NOMO-1 treated with DMSO at 0.1 percent for 48 hours (cell line): ENCODE measurements around the gene SIL1.

Source experiments
- DNase-seq: peaks from one replicate; lab custom pipeline; 2025; ENCODE audit not compliant: unreplicated experiment; lab: John Stamatoyannopoulos, UW

The SIL1 gene

DNA sequence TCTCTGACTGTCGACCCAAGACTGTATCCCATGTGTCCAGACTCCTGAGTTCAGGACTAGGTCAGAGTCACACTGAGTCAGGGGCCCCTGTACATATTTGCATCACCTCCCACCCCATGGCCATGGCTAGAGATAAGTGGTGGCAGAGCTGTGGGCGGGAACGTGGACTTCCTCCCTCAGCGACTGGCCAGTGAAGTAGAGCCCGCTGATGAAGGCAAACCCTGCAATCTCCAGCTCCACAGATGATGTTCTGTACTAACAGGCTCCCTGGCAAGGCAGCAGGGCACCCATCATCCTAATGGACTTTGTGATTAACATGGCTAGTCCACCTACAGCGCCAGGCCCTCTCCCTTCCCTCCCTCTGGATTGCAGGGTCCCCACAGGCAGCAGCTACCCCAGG, 212.5 kb downstream of the SIL1 start:
- DNase-seq, result no peak

DNA sequence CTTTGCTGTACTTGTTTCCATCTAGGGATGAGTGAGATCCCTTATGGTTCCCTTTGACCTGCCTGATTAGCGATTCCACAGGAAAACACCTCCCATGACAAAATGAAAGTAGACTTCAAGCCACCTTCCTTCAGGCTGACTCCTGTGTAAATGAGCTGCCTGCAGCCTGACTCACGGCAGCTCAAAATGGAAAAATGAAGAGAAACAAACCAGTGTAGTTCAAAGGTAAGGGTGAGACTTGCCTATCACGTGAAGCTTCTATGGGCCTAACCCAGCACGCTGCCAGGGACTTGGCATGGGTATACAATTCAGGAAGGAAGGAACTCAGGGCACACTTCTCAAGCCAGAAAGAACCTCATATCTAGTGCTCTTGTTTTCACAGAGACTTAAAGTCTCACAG, 212.9 kb downstream of the SIL1 start:
- no peak for DNase-seq

DNA sequence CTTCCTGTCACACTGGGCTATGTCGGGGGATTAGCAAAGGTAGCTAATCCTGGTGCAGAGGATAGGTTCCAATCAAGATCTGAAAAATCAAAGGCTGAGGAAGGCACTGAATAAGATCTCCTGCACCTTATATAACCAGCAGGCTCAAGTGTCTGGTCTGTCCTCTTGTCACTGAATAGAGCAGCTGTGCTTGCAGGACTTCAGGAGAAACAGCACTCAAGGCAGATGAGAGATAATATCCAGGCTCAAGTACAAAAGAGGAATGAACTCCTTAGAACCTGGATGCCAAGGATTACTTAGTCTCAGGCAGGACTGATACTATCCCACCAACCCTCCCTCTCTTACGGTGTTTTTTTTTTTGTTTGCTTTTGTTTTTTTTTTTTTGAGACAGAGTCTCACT, 214.2 kb downstream of the SIL1 start:
- no peak for DNase-seq

DNA sequence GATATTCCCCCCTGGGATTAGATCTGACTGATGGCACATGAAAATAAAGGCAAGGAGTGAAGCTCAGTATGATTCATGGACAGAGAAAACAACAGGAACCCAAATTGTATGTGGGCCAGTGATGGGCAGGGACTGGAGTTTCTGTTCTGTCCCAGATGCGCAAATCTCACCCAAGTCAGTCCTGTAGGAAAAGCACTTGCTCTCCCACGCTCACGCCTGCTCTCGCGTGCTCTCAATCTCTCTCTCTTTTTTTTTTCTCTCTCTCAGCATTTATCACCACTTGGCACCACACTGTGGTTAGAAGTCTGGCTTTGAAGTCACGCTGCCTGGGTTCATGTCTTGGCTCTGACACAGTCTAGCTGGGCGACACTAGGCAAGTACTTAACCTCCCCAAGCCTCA, 216.6 kb downstream of the SIL1 start:
- no peak for DNase-seq

DNA sequence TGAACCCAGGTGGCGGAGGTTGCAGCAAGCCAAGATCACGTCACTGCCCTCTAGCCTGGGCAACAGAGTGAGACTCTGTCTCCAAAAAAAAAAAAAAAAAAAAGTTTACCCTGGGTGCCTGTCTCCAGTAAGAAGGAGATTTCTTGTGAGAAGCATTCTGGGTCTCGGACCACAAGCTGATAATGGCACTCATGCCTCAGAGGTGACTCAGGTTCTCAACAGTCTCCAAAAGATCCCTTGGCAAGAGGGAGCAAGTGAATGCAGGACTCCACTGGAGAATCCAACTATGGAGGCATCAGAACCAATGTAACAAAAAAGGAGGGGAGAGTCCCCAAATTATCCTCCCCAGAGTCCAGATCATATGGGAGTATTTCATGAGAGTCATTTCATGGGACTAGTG, 217.0 kb downstream of the SIL1 start:
- DNase-seq, result no peak

DNA sequence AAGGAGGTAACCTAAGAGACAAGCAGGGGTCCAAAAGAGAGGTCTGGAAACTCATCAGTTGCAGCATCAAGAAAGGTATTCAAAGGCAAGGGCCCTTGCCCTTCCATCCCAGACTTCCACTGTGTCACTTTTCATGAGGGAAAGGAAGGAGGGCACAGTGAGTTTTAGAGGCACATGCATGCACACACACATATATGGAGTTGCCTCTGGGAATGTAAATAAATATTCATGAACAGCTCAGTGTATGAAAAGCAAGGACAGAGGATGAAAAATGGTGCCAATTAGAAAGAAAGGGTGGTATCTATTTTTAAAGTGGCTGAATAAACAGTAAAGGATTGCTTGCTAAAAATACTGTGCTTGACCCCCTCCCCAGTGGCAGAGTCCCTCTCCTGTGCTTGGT, 217.7 kb downstream of the SIL1 start:
- DNase-seq, result no peak

DNA sequence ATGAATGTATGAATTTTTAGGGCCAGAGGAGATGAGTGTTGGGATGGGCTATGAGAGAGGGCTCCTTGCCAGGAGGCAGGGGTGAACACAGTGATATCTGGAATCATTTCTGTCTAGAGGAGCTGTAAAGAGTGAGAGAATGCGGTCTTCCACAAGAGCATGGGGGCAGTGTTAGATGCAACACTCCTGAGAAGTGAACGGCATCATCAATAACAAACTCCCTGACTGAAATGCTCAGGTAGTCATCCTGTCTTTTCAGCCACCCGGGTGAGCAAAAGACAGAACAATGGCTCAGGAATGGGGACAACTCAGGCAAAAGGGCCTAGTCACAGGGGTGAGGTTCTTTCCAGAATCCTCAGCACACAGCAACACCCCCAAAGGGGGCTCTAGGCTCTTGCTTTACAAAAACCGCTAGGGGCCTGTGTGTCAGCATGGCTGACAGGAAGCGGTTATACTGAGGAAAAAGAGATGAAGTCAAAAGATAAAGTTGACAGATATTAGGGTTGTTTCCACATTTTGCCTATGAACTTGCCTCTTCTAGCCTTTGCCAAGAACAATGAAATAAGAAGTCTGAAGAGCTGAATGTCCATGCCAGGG, 218.4 kb downstream of the SIL1 start:
- no peak for DNase-seq

DNA sequence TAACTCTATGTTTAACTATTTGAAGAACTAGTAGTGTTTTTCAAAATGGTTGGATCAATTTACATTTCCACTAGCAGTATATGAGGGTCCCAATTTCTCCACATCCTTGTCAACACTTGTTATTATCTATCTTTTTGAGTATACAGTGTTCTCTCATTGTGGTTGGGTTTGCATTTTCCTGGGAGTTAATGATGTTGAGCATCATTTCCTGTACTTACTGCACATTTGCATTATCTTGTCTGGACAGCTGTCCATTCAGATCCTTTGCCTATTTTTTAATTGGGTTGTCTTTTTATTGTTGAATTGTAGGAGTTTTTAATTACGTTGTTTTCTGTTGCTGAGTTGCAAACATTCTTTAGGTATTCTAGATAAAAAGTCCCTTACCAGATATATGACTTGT, 219.6 kb downstream of the SIL1 start:
- no peak for DNase-seq

DNA sequence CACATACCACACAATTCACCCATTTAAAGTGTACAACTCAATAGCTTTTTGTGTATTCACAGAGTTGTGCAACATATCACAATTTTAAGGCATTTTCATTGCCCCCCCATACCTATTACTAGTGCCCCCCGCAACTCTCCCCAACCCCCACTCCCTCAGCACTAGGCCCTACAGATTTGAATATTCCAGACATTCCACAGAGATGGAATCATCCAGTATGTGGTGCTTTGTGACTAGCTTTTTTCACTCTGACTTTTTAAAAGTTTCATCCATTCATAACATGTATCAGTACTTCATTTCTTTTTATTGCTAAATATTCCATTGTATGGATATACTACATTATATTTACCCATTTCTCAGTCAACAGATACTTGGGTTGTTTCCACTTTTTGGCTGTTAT, 220.1 kb downstream of the SIL1 start:
- DNase-seq, result no peak

DNA sequence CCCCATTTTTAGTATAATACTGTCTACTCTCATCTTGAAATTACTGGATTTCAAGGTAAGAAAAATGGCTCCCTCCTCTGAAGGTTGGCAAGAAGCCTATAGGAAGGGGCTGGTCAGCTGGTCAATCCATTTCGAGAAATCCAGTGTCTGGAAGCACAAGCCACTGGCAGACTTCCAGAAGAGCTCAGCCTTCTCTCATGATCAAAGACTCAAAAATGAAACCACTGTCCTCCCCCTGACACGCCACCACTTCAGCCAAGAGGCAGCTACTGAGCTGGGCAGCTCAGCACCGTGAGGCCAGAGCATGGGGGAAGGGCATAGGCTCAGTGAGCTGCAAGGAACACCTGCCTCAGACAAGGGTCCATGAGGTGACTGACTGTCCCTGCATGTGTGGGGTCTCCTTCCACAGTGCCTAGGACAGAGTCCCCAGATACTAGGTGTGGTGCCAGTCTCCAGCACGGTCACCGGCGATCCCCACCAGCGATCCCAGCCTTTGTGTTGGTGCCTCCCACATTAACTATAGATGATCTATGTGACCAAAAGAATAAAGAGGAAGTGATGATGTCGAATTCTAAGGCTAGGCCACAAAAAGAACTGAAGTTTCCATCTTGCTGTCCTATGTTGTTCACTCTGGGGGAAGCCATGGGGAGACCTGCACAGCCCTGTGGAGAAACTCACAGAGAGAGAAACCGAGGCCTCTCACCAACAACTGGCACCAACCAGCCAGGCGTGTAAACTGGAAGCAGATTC, 222.9 kb downstream of the SIL1 start:
- DNase-seq, result peak; percentile 21

DNA sequence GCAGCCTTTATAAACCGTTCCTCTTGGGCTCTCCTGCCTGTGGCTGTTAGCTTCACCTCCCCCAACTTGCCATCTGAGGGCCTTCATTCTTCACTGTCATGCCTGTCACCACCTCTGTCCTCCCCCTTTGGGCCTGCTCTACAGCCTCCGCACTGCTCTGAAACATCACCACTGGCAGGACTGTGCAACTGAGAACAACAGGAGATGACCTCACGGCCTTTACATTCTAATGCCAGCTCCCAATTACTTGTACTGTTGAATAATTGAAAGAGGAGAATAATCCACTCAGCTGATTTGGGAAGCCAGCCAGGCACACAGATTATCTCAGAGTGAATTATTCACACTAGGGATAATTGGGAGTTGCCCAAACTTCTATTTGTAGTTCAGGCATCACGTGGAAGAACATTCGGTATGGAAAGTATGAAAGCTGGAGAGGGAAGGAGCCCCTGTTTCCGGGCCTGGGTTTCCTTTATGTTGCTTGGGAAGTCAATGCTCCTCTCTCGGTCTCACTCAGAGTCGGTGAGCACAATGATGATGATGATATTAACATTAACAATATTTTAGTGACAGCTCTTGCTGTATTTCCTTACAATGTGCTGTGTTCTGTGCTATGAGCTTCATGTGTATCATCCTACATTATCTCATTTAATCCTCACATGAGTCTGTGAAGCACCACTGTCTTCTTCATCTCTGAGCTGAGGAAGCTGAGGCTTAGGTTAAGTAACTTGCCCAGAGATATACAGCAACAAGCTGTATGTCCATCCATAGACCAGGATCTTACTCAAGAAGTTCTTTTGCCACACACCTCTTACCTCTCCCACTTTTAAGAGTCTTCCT, 223.7 kb downstream of the SIL1 start:
- no peak for DNase-seq

DNA sequence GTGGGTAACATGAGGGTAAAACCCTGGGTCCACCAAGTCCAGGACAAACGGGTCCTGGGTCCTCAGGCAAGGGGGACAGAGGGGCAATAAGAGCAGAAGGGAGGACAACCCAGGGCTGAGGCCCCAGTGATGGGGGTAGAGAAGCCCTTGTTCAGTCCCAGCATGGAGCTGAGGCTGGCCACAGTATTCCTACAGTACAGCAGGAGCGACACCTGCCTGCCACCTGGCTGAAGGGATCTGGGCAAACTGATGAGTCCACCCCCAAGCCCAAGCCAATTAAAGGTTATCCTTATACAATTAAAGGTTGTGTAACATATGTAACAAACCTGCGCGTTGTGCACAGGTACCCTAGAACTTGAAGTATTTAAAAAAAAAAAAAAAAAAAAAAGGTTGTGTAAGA, 225.3 kb downstream of the SIL1 start:
- no peak for DNase-seq

DNA sequence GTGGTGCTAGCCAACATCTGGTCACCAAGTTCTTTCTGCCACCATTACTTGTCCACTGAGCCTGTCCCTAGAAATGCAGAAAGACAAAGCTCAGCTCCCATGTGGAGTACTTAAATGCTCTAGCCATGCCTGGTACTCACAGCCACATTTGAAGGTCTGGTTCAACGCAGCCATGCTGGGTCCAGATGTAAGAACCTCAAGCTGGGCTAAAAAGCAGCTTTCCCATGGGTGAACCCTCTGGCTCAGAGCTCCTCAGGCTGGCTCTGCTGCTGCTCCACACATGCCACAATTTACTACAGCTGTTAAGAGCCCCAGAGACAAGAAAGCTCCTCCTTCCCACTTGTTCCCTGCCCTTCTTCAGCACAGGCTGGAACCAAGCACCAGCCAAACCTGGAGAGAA, 225.9 kb downstream of the SIL1 start:
- DNase-seq, result no peak

DNA sequence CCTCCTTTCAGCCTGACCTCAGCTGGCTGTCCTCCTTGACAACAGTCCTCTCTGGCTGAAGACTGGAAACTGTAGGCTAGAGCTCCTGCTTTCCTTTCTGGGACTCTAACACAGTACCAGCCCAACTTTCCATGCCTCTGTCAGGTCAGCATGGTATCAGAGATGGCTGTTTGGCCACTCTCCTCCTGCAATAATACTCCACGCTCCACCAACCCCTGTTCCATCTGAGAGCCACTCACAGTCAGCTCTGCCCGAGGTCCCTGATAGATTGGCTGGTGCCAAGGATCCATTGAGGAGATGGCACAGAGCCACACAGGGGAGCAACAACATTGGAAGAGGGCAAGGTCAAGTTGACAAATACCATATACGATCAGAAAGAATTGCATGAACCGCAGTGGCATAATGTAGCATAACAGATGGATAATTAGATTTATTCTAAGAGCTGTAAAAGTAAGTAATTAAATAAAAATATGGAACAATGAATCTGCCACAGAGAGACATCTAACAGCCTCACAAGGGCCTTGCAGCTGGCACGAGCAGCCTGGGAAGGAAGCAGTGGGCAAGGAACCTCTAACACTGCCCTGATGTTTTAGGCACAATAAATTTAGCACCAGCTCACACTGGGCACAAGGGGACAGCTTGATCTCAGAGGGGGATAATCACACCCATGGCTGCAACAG, 228.7 kb downstream of the SIL1 start:
- no peak for DNase-seq

DNA sequence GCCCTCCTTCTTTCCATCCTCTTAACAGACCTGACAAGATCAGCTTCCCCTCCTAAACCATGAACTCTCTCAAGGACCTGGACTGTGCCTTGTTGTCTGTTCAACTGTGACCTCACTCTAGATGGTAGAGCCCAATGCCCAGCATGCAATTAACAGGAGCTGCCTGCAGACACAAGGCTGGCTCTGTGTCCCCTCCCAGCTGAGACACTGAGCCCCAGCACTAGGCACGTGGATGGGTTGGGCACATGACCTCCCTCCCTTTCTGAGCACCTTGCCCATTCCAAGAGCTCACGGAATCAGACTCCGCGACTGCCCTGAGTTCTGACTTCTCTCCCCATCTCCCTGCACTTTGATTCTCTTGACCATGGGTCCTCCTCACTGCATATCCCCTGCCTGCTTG, 229.6 kb downstream of the SIL1 start:
- DNase-seq, result no peak

DNA sequence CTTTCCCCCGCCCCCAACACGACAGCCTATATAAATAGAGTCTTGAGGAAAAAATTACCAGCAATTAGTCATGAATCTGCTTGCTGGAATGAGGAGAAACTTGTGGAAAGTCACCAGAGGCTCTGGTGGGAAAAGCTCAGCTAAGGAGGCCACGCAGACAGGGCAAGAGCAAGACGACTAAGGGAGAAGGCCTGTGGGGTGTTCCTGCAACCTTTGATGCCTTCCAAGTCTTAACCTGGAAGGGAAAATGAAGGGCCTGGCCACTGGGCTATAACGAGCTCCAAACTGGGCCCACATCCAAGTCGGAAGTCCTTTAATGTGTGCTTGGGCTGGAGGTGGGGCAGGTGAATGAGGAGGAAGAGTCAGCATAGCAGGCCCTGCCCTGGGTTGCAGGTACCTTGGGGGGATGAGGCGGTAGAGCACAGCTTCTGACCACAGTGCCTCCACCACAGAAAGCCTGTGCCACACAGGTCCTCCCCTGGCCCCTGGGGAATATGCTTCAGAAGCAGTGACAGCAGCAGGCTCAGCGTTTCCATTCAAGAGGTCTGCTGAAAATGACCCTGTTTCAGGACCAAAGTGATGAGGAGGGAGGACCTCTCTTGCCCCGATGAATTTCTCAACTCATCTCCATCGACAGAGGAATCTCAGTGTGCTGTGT, 230.2 kb downstream of the SIL1 start:
- DNase-seq, result no peak

DNA sequence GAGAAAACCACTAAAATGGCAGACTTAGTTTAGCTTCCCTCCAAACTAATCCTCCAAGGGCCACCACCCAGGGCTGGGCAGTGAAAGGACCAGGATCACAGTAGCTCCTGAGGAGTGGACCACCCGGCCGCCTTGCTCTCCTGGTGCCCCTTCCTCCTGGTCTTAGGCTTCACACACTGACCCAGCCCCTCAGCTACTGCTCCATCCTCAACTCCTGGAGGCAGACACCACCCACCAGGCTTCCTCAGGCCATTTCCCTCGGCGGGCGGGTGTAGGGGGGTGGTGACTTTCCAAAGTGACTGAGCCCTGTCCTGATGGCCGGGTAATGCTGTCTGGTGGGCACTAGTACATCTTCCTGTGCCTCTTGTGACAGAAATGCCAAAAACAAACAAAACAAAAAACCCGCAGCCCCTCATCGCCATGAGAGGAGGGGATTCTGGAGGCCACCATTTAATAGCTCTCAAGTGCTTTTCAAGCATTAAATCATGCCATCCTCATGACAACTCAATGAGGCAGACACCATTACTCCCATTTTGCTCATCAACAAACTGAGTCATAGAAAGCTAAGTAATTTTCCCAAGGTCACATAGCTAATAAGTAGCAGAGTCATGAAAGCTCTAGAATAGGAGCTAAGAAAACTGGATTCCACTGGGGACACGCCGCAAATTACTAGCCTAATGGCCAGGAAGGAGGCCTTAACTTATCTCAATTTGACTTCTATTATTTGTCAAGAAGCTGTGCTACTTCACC, 231.8 kb downstream of the SIL1 start:
- no peak for DNase-seq

DNA sequence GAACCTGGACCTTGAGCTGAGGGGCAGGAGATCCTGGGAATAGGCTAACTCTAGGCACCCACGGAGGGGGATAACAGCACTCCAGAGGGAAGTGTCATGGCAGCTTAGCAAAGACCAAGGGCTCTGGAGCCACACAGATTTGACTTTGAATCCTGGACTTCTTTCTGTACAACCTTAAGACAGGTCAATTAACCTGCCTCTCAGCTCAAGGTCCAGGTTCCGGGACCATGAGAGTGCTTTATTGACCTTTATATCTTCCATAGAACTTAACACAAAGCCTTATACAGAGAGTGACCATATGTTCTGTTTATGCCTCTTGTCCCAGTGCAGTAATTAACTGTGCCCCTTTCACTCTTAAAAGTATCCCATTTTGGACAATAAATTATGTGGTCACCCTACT, 232.5 kb downstream of the SIL1 start:
- no peak for DNase-seq

DNA sequence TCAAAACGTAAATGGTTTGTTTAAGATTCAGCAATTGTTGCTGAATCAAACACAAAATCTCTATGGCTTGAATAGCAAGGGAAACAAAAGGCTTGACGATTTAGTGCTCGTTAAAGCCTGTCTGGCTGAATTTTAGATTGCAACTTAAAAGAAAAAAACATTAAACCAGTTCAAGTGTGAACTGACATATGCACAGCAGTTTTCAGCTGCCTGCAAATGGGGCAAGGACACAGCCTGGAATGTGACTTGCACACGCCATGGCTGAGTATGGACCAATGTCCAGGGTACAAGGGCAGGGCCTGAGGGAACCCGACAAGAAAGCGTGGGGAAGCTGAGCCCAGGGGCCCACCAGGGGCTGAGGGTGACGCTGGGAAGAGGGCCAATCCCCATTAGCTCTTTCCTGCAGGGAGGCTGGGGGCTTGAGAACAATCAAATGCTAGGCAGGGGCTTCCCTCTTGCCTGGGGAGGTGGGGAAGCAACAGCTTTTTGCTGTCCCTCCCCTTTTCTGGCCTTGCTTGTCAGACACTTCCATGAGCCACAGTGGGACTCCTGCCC, 233.4 kb downstream of the SIL1 start:
- no peak for DNase-seq

DNA sequence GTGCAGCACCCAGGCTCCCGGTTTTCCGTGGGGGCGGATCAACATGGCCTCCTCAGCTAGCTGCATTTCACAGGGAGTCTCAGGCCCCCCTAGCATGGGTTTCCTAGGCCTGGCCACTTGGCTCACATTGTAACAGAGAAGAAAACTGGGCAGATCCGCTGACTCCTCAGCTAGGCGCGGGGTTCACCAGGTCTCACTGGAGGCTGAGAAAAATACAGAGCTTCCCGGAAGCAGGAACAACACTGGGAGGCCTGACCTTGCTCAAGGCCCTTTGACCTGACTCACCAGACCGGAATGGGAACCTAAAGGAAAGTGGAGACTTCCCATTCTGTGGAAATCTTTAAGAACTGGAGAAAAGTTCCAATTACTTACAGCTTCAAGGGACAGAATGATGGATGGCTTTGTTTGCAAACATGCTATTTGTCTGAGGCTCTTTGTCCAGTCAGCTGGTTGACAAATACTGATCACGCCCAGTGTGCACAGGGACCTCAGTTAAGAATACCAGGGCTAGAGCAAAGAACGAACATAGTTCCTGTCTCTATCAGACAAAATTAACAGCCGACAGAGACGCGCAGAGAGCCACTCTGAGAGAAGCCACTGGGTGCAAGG, 234.3 kb downstream of the SIL1 start:
- DNase-seq, result no peak
